ENCODE data around the gene GALNT14.

GALNT14 gene

GRCh38 chr2:30871980-30872789 is 266.1 kb downstream of the GALNT14 start:
- H3K27me3 Mint-ChIP-seq, result peaks cover 38 to 39% of the 10 kb centered on the region in 2 donors
- peaks cover 0 to 7% of the 10 kb centered on the region in 2 donors for H3K9me3 Mint-ChIP-seq
- no peaks in the 10 kb centered on the region for H3K36me3 Mint-ChIP-seq (ENCODE audit: insufficient read depth)
- no peak overlapping the region for H3K27ac Mint-ChIP-seq
- ATAC-seq (replicated peaks) (no peak), DNase-seq (no peak)
- no peak overlapping the region for H3K4me3 Mint-ChIP-seq
- peaks cover 0 to under 1% of the 10 kb centered on the region in 2 donors for H3K4me1 Mint-ChIP-seq (ENCODE audit: low read depth in 2 of 2)

GRCh38 chr2:30871440-30871839 is 266.8 kb downstream of the GALNT14 start:
- DNase-seq, result no peak
- Mint-ChIP-seq H3K4me3 (no peak overlapping the region), H3K9me3 (peaks cover 0 to 7% of the 10 kb centered on the region in 2 donors), H3K4me1 (ENCODE audit: low read depth in 2 of 2) (peaks cover 0 to 4% of the 10 kb centered on the region in 2 donors), H3K27me3 (peaks cover 45 to 46% of the 10 kb centered on the region in 2 donors), H3K27ac (no peak overlapping the region), H3K36me3 (ENCODE audit: insufficient read depth) (no peaks in the 10 kb centered on the region)
- no peak for ATAC-seq (replicated peaks)

- Mint-ChIP-seq H3K4me1 (ENCODE audit: low read depth in 2 of 2) (peaks cover 0 to 4% of the 10 kb centered on the region in 2 donors), H3K27ac (no peak overlapping the region), H3K36me3 (ENCODE audit: insufficient read depth) (no peaks in the 10 kb centered on the region), H3K27me3 (peaks cover 50 to 52% of the 10 kb centered on the region in 2 donors), H3K4me3 (no peak overlapping the region), H3K9me3 (peaks cover 0 to 1% of the 10 kb centered on the region in 2 donors)
- ATAC-seq (replicated peaks) (no peak), DNase-seq (no peak)
These were observed 268.3 kb downstream of the GALNT14 start for GRCh38 chr2:30869988-30870387.

DNA sequence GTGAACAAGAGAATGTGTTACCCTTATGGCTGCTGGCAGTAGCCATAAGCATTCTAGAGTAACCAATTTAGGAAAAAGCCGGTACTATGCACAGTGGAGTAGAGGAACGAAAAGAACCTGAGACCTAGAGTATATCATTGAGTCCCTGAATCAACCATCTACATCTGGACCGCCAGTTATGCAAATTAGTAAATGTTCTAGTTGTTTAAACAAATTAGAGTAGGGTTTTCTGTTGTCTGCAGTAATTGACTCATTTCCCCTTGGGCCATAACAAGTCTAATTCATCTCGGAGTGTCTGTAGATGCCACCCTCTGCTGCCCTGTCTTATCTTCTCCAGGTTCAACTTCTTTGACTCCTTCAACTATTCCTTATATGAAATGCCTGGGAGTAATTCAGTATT is 270.9 kb downstream of the GALNT14 start:
- Mint-ChIP-seq H3K9me3 (no peaks in the 10 kb centered on the region), H3K4me1 (ENCODE audit: low read depth in 2 of 2) (peaks cover 0 to 4% of the 10 kb centered on the region in 2 donors), H3K27ac (no peak overlapping the region), H3K36me3 (ENCODE audit: insufficient read depth) (no peaks in the 10 kb centered on the region), H3K27me3 (peaks cover 47 to 52% of the 10 kb centered on the region in 2 donors), H3K4me3 (no peak overlapping the region)
- DNase-seq (no peak), ATAC-seq (replicated peaks) (no peak)

DNA sequence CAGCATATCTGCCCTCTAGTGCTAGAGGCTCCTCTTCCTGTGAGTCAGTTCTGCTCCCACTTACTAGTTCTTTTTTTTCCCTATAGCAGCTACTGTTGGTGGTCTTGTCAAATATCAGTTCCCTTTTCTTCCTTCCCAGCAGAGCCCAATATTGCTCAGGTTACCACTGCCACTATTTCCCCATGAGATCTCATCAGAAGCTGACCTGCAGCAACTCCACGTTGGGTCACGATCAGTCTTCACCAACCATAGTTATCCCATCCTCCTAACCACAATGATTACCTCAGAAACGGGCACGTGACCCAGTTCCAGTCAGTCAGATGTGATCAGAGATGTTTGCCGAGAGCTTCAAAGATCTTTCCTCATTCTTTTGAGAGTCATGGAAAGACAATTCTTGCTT is 271.3 kb downstream of the GALNT14 start:
- Mint-ChIP-seq H3K27ac (no peak overlapping the region), H3K4me3 (no peak overlapping the region), H3K36me3 (ENCODE audit: insufficient read depth) (no peaks in the 10 kb centered on the region), H3K9me3 (no peaks in the 10 kb centered on the region), H3K27me3 (peaks cover 47 to 49% of the 10 kb centered on the region in 2 donors), H3K4me1 (ENCODE audit: low read depth in 2 of 2) (peaks cover 0 to 4% of the 10 kb centered on the region in 2 donors)
- ATAC-seq (replicated peaks), result no peak
- DNase-seq, result no peak

DNA sequence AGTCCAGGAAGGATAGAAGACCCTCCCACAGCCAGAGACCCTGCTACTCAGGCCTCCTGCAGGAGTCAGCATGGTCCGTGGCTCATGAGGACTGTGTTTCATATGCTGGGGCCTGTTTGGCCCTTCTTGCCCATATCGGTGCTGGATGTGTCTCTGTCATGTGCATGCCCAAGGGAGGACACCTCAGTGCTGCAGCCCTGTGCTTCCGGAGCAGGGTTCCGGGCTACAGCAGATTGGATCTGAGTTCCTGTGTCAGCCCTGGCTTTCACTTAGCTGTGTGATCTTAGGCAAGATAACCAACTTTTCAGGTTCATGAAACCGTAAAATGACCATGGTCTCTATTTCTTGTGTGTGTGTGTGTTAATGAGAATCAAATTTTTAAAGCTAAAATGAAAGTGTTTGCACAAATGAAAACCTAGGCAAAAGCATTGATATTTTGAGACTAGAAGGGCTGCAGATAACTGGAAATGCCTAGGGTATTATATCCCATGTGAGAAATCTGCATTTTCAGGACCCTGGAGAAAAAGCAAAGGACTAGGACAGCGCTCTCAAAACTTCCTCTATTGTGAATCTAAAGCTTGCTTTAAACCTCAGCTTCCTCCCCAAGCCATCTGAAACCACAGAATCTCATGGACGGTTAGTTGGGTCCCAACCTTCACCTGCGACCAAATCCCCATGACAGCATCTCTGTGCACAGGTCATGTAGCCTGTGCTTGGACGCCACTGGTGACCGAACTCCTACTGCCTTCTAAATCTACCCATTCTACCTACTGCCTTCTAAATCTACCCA is 272.2 kb downstream of the GALNT14 start:
- H3K27me3 Mint-ChIP-seq, result peaks cover 40 to 47% of the 10 kb centered on the region in 2 donors
- no peak for ATAC-seq (replicated peaks)
- H3K4me3 Mint-ChIP-seq, result no peak overlapping the region
- DNase-seq, result no peak
- peaks cover 0 to 4% of the 10 kb centered on the region in 2 donors for H3K4me1 Mint-ChIP-seq (ENCODE audit: low read depth in 2 of 2)
- no peaks in the 10 kb centered on the region for H3K36me3 Mint-ChIP-seq (ENCODE audit: insufficient read depth)
- H3K9me3 Mint-ChIP-seq, result no peaks in the 10 kb centered on the region
- no peak overlapping the region for H3K27ac Mint-ChIP-seq

DNA sequence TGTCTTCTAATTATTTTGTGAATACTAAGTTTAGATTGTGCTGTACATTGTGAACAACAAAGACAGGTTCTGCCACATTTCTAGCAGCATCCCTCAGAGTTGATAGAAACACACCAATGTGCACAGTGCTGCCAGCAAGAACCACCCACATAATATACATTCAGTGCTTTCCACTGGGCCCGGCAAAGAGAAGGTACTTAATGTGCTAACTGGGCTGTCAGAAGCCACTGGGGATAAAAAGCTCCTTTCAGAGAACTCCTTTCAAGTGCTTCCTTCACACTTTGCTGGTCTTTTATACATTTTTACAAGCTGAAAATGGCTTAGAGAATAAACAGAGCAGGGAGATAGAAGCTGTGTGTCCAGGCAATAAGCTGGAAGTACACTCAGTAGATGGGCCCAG is 273.0 kb downstream of the GALNT14 start:
- Mint-ChIP-seq H3K27me3 (peaks cover 40 to 47% of the 10 kb centered on the region in 2 donors), H3K4me3 (no peak overlapping the region), H3K9me3 (no peaks in the 10 kb centered on the region), H3K4me1 (ENCODE audit: low read depth in 2 of 2) (peaks cover 0 to 4% of the 10 kb centered on the region in 2 donors), H3K27ac (no peak overlapping the region), H3K36me3 (ENCODE audit: insufficient read depth) (no peaks in the 10 kb centered on the region)
- ATAC-seq (replicated peaks) (no peak), DNase-seq (no peak)

DNA sequence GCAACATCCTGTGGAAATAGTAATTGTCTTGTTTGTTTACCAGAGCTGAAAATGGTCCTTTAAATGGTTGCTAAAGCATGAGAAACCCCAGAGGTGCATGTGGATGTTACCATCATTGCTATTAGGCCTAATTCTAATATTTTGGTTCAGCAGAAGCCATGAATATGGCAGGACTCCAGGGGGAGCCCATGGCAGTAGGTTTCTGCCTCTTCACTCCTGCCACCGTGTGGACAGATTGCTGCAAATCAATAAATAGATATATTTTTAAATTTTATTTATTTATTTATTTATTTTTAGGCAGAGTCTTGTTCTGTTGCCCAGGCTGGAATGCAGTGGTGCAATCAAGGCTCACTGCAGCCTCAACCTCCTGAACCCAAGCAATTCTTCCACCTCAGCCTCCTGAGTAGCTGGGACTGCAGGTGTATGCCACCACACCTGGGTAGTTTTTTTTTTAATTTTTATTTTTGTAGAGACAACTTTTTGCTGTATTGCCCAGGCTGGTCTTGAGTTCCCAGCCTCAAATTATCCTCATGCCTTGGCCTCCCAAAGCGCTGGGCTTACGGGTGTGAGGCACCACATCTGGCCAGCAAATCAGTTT is 276.1 kb downstream of the GALNT14 start:
- no peak overlapping the region for H3K4me3 Mint-ChIP-seq
- H3K4me1 Mint-ChIP-seq (ENCODE audit: low read depth in 2 of 2), result peaks cover 0 to 3% of the 10 kb centered on the region in 2 donors
- ATAC-seq (replicated peaks), result peak; percentile 56

GRCh38 chr2:30860726-30861125 is 277.5 kb downstream of the GALNT14 start:
- Mint-ChIP-seq H3K4me1 (ENCODE audit: low read depth in 2 of 2) (no peaks in the 10 kb centered on the region), H3K27ac (no peak overlapping the region), H3K9me3 (no peaks in the 10 kb centered on the region), H3K27me3 (peaks cover 17 to 36% of the 10 kb centered on the region in 2 donors), H3K36me3 (ENCODE audit: insufficient read depth) (no peaks in the 10 kb centered on the region), H3K4me3 (no peak overlapping the region)
- no peak for ATAC-seq (replicated peaks)
- DNase-seq, result no peak

More for the DNA sequence above, 276.1 kb downstream of the GALNT14 start:
- peak; percentile 18 to 46 (median 25) for DNase-seq
- Mint-ChIP-seq H3K36me3 (ENCODE audit: insufficient read depth) (no peaks in the 10 kb centered on the region), H3K27ac (no peak overlapping the region), H3K9me3 (no peaks in the 10 kb centered on the region), H3K27me3 (peaks cover 31 to 50% of the 10 kb centered on the region in 2 donors)
